IPS-15b (cell line): Measurements from ENCODE around the gene MESP2.

Source experiments
- H3K27me3 ChIP-seq: one replicate; pipeline ENCODE4 v1.6.1; 2013; ENCODE audit warnings: low read length; ENCODE audit not compliant: control insufficient read depth, insufficient read depth
- H3K36me3 ChIP-seq: one replicate; pipeline ENCODE4 v1.6.1; 2013; ENCODE audit warnings: low read length; ENCODE audit not compliant: control insufficient read depth, insufficient read depth
- H3K4me1 ChIP-seq: one replicate; pipeline ENCODE4 v1.6.1; 2013; ENCODE audit warnings: mild to moderate bottlenecking, low read length; ENCODE audit not compliant: control insufficient read depth, insufficient read depth
- H3K4me3 ChIP-seq: one replicate; pipeline ENCODE4 v1.5.1; 2013; ENCODE audit warnings: low read depth, low read length
- H3K9ac ChIP-seq: one replicate; pipeline ENCODE4 v1.6.1; 2013; ENCODE audit warnings: low read depth, mild to moderate bottlenecking, low read length
- H3K9me3 ChIP-seq: one replicate; pipeline ENCODE4 v1.6.1; 2013; ENCODE audit warnings: mild to moderate bottlenecking, low read length; ENCODE audit not compliant: control insufficient read depth, insufficient read depth

MESP2 gene

GRCh38 chr15:89806210-89806558 lies 30.1 kb downstream of the MESP2 start:
- Histone ChIP-seq H3K36me3 (no peaks in the 10 kb centered on the region), H3K9ac (no peak overlapping the region), H3K27me3 (no peaks in the 10 kb centered on the region), H3K9me3 (no peaks in the 10 kb centered on the region), H3K4me1 (no peaks in the 10 kb centered on the region), H3K4me3 (no peak overlapping the region)

GRCh38 chr15:89806559-89807550 lies 30.7 kb downstream of the MESP2 start:
- H3K27me3 ChIP-seq: no peaks in the 10 kb centered on the region
- no peak overlapping the region for H3K4me3 ChIP-seq
- no peaks in the 10 kb centered on the region for H3K36me3 ChIP-seq
- H3K9ac ChIP-seq: no peak overlapping the region
- no peaks in the 10 kb centered on the region for H3K4me1 ChIP-seq
- no peaks in the 10 kb centered on the region for H3K9me3 ChIP-seq

GRCh38 chr15:89807689-89808088 lies 31.6 kb downstream of the MESP2 start:
- Histone ChIP-seq H3K9ac (no peak overlapping the region), H3K36me3 (no peaks in the 10 kb centered on the region), H3K9me3 (no peaks in the 10 kb centered on the region), H3K27me3 (no peaks in the 10 kb centered on the region), H3K4me1 (no peaks in the 10 kb centered on the region), H3K4me3 (no peak overlapping the region)

DNA sequence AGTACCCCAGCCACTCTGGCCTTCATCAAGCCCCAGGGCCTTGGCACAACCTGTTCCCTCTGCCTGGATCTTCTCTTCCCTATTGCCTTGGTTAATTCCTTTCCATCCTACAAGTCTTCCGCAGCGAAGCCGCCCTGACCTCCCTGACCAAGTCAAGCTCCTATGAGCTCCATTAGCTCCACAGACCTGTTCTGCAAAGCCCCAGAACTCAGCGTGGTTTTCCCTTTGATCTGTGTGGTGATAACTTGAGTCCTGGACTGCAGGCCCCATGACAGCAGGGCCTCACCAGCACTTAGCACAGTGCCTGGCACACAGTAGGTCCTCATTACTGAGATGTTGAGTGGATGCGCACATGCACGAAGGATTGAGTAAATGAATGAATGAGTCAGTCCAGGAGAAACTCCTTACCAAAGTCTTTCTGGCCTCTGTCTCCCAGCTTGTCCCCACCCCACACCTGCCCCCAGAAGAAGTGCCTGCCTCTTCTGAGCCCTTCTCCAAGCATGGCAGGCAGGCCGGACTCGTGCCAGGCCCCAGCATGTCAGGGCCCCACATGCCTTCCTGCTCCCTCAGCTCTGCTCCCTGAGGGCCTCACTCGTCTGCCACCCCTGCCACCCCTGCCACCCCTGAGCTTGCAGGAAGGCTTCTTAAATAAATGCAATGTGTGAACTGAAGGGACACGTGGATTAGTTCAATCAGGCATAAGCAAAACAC lies 32.2 kb downstream of the MESP2 start:
- H3K27me3 ChIP-seq: peaks cover 5% of the 10 kb centered on the region
- no peaks in the 10 kb centered on the region for H3K36me3 ChIP-seq
- H3K4me3 ChIP-seq: no peak overlapping the region
- H3K9me3 ChIP-seq: no peaks in the 10 kb centered on the region
- H3K9ac ChIP-seq: no peak overlapping the region
- no peaks in the 10 kb centered on the region for H3K4me1 ChIP-seq

GRCh38 chr15:89809093-89809786 lies 33.1 kb downstream of the MESP2 start:
- no peak overlapping the region for H3K4me3 ChIP-seq
- no peaks in the 10 kb centered on the region for H3K4me1 ChIP-seq
- peaks cover 15% of the 10 kb centered on the region for H3K27me3 ChIP-seq
- H3K36me3 ChIP-seq: no peaks in the 10 kb centered on the region
- no peaks in the 10 kb centered on the region for H3K9me3 ChIP-seq
- no peak overlapping the region for H3K9ac ChIP-seq

DNA sequence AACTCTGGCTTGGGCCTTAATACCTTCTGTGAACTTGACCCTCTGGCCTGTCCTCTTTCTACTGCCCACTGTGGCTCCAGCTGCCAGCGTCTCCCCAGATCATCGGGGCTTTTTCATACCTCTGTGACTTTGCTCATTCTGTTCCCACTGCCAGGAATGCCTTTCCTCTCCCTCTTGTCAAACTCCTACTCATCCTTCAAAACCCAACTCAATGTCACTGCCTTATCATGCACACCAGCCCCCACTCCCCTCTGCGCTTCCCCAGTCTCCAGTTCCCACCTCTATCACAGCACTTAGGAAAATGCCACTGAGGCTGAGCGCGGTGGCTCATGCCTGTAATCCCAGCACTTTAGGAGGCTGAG lies 33.6 kb downstream of the MESP2 start:
- Histone ChIP-seq H3K27me3 (peaks cover 16% of the 10 kb centered on the region), H3K4me1 (no peaks in the 10 kb centered on the region), H3K9ac (no peak overlapping the region), H3K36me3 (no peaks in the 10 kb centered on the region), H3K9me3 (no peaks in the 10 kb centered on the region), H3K4me3 (no peak overlapping the region)

- H3K4me3 ChIP-seq: no peak overlapping the region
Measured at GRCh38 chr15:89810837-89811236, 34.7 kb downstream of the MESP2 start.

DNA sequence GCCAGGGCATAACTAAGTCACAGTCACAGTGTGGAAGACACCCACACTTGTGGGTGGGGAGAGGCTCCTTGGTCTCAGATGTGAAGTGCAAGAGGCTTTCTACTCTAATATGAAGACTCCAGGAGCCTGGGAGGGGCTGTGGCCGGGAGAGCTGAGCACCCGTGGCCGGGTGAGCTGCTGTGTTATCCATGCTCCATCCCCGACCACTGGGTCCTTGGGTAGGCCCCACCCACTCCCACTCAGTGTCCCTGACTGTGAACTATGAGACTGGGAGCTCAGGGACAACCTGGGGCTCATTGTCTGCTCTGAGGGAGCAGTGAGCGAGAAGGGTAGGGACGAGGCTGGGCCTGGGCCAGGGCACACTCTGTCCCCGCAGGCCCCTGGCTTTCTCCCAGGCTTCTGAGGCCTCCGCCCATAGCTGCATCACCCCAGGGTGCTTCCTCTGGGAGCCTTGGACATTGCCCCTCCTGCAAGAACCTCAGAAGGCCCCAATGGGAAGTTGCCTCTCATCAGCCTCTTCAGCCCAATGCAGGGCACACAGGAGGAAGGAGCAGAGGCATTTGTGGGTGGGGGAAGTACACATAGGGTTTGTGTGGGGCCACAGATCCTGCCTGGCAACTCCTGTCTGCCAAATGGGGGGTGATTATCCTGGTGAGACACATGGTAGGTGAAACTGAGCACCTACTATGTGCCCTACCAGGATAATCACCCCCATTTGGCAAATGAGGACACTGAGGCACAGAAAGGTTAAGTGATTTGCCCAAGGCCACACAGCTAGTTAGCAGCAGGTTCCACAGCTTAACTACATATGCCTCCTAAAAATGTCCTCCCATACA lies 36.1 kb downstream of the MESP2 start:
- Histone ChIP-seq H3K36me3 (no peaks in the 10 kb centered on the region), H3K27me3 (peaks cover 34% of the 10 kb centered on the region), H3K4me1 (no peaks in the 10 kb centered on the region), H3K4me3 (no peak overlapping the region), H3K9ac (no peak overlapping the region), H3K9me3 (peaks cover 4% of the 10 kb centered on the region)

More at GRCh38 chr15:89810837-89811236, 34.7 kb downstream of the MESP2 start:
- Histone ChIP-seq H3K9me3 (peaks cover 3% of the 10 kb centered on the region), H3K36me3 (no peaks in the 10 kb centered on the region), H3K27me3 (peaks cover 26% of the 10 kb centered on the region), H3K4me1 (no peaks in the 10 kb centered on the region), H3K9ac (no peak overlapping the region)

DNA sequence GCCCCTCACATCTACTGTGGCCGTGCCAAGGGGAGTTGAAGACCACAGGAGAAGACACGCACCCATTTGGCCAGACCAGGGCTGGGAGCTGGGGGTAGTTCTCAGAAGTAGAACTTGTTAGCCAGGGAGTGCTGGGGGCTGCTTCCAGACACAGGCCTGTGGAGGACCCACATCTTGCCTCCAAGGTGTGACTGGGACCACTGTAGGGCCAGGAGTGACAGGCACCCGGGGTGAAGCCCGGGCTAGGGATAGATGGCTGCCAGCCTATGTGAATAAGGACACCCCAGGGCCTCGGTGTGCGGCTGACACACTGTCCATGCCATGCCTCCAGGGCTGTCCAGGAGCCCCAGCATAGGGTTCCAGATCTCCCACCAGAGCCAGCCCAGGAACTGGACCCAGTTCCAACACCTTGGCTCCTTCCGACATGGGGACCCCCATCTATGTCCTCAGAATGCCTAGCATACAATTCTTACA lies 36.8 kb downstream of the MESP2 start:
- H3K4me3 ChIP-seq: no peak overlapping the region
- H3K36me3 ChIP-seq: no peaks in the 10 kb centered on the region
- H3K9ac ChIP-seq: no peak overlapping the region
- H3K4me1 ChIP-seq: no peaks in the 10 kb centered on the region
- H3K9me3 ChIP-seq: peaks cover 4% of the 10 kb centered on the region
- H3K27me3 ChIP-seq: peaks cover 34% of the 10 kb centered on the region

DNA sequence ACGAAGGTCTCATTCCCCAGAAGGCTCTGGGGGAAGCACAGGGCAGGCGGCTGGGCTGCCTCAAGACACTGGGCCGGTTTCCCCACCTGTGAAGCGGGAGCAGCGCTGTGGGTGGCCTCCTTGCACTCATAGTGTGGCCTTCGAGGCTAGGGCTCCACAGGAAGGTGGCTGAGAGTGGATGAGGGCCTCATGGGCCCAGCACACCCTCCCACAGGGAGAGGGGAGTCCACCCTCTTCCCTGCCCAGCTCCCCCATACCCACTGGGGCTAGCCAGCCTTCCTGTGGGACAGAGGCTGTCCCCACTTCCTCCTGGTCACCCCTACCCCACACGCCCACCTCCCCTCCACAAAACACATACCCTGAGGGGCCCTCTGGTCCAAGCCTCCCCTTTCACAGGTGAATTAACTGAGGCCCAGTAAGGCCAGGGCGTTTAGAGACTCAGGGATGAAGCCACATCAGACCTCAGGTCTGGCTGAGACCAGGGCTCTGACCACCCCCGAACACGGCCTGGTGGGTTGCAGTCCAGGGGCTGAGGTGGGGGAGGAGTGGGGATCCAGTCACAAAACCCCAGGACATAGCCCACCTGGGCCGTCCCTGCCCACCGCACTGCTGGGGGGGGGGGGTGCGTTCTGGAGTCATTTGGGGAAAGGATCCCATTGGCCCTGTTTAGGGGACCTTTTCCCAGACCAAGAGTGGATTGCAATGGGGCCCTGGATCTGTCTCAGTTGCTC lies 37.4 kb downstream of the MESP2 start:
- Histone ChIP-seq H3K4me1 (no peaks in the 10 kb centered on the region), H3K36me3 (no peaks in the 10 kb centered on the region), H3K4me3 (peak overlapping the region; percentile 45), H3K27me3 (peaks cover 34% of the 10 kb centered on the region), H3K9me3 (peaks cover 4% of the 10 kb centered on the region), H3K9ac (no peak overlapping the region)
